K562 (cell line): ENCODE data around the gene SAPCD1. TPM values are rescaled to one million over a fixed set of nuclear protein-coding genes. Genes with fewer than 3 reads are reported as not detected.

Experiments used
- CBFA2T2 ChIP-seq: fragments of 450-650 bp; conservative IDR thresholded peaks from 2 replicates; pipeline ENCODE4 v1.6.1; 2017; ENCODE audit warnings: mild to moderate bottlenecking
- CBX2 ChIP-seq: fragments of 200-600 bp; sonication (generic); IDR thresholded peaks from one replicate; pipeline ENCODE4 v1.6.1; 2012; ENCODE audit warnings: mild to moderate bottlenecking, low read length, inconsistent platforms; ENCODE audit not compliant: insufficient read depth, poor library complexity, severe bottlenecking
- GTF2E2 ChIP-seq: fragments of 200-800 bp; sonication (Bioruptor generic); IDR thresholded peaks from 2 replicates; pipeline ENCODE4 v1.6.1; 2016; ENCODE audit warnings: missing genetic modification characterization, missing compliant biosample characterization
- KAT8 ChIP-seq: fragments of 450-650 bp; IDR thresholded peaks from 2 replicates; pipeline ENCODE4 v1.6.1; 2016; ENCODE audit warnings: low read depth, mild to moderate bottlenecking
- NEUROD1 ChIP-seq: fragments of 150-350 bp; IDR thresholded peaks from 2 replicates; pipeline ENCODE4 v1.6.1; 2014; ENCODE audit warnings: borderline replicate concordance, low read length, low read depth; ENCODE audit not compliant: partially characterized antibody
- NFE2L1 ChIP-seq: fragments of 450-650 bp; IDR thresholded peaks from 2 replicates; pipeline ENCODE4 v1.6.1; 2016; ENCODE audit warnings: missing genetic modification characterization, low read depth, mild to moderate bottlenecking, missing compliant biosample characterization, moderate library complexity, borderline replicate concordance
- NFXL1 ChIP-seq: fragments of 450-650 bp; formaldehyde crosslinking; IDR thresholded peaks from 2 replicates; pipeline ENCODE4 v1.4.0; 2021; ENCODE audit warnings: mild to moderate bottlenecking
- OTX1 ChIP-seq: fragments of 450-650 bp; formaldehyde crosslinking; IDR thresholded peaks from 2 replicates; pipeline ENCODE4 v1.4.0; 2022; ENCODE audit warnings: mild to moderate bottlenecking
- POLR2AphosphoS5 ChIP-seq: IDR thresholded peaks from 2 replicates; pipeline ENCODE4 v1.6.1; 2011; ENCODE audit warnings: mild to moderate bottlenecking, low read depth, low read length, moderate library complexity; ENCODE audit not compliant: control insufficient read depth, insufficient read depth
- TAF7 ChIP-seq: fragments of 450-650 bp; IDR thresholded peaks from 2 replicates; pipeline ENCODE4 v1.6.1; 2016; ENCODE audit warnings: missing genetic modification characterization, missing compliant biosample characterization
- ZBED1 ChIP-seq: IDR thresholded peaks from 2 replicates; pipeline ENCODE4 v1.6.1; 2014
- ZBTB1 ChIP-seq: sonication (generic); formaldehyde crosslinking; IDR thresholded peaks from 2 replicates; pipeline ENCODE4 v1.8.1; 2023; ENCODE audit warnings: missing genetic modification reagents, low read depth, mild to moderate bottlenecking, borderline replicate concordance
- ZBTB7A ChIP-seq: IDR thresholded peaks from 2 replicates; pipeline ENCODE4 v1.6.1; 2011; ENCODE audit warnings: low read depth, mild to moderate bottlenecking, low read length, moderate library complexity, borderline replicate concordance; ENCODE audit not compliant: control insufficient read depth
- ZNF830 ChIP-seq: fragments of 250-450 bp; sonication (Bioruptor Pico); IDR thresholded peaks from 2 replicates; pipeline ENCODE4 v1.5.0; 2021; ENCODE audit warnings: mild to moderate bottlenecking
- polyA plus RNA-seq, 8 experiments: library from polyadenylated mRNA; depleted of rRNA in 4 of 8; stranded (reverse) in 5 of 8; unstranded in 3 of 8; fragments of >200 nt; fragmentation: Nextera tagmentation in 2 of 8; fragmentation: Illumina TruSeq in 1 of 8; extraction: Ambion mirVana in 2 of 8; extraction: Trizol in 1 of 8; gene quantifications; 2 replicates each; pipeline versions ENCODE4 v1.2.1 to v1.2.3, GENCODE V29; 2011 to 2014; ENCODE audit warnings: inconsistent platforms in 1 of 8, missing spikeins in 1 of 8
- total RNA-seq, 7 experiments: library from RNA; depleted of rRNA in 6 of 7; stranded (reverse); fragments of >200 nt in 6 of 7; fragmentation: Illumina TruSeq in 2 of 7; extraction: Trizol in 2 of 7; gene quantifications; 2 replicates each; pipeline versions ENCODE4 v1.2.1 to v1.2.3, GENCODE V29; 2011 to 2021; ENCODE audit warnings: low replicate concordance in 1 of 7
- TF ChIP-seq, protein P1 (sequence below): sonication (generic); formaldehyde crosslinking; IDR thresholded peaks from 2 replicates; pipeline ENCODE4 v1.8.0; 2023; ENCODE audit warnings: mild to moderate bottlenecking, missing genetic modification reagents
- TF ChIP-seq, protein P2 (sequence below): fragments of 250-450 bp; sonication (Bioruptor Pico); IDR thresholded peaks from 2 replicates; pipeline ENCODE4 v1.4.0; 2020
- TF ChIP-seq, protein P3 (sequence below): IDR thresholded peaks from 2 replicates; pipeline ENCODE4 v1.6.1; 2016; ENCODE audit warnings: missing genetic modification characterization, missing compliant biosample characterization

The SAPCD1 gene
- total and polyA plus RNA-seq, 9 of the 15 experiments (the other 6 are each of a cell fraction or from before 2014, with no cell fraction given) = 2.6 to 30.2 (median 7.4) TPM

DNA sequence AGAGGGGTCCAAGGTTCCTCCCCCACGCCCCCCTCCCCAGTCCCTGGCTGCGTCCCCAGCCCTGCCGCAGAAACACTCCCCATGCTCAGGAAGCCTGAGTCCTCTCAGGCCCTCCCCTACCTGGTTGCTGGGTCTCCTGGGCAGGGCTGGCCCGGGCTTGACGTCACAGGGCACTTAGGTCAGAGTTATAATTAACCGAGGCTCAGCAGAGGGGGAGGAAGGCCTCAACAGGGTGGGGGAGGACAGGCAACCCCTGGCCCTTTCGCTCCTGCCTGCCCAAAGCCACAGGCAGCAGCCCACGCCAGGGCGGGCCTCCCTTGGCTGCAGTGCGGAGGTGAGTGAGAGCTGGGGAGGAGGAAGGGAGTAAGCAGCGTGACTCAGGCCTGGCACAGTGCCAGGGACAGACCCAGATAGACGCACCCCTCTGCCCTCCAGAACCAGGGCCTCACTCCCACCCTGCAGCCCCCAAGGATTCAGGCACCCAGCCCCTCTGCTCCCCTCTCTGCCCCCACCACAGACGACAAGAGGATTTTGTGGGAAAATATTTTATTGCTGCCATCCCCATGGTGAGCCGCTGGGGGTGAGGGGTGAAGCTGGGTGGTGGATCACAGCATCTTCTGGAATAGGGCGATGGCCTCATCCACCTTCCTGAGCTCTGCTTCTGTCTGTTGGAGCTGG is 14.7 kb downstream of the SAPCD1 start, which contains the start of gene VWA7 (continued):
- TF ChIP-seq GTF2E2 (tag) (peak; percentile 29; the same call in 1 of the 2 replicates), KAT8 (no peak), NEUROD1 (peak; percentile 95), POLR2AphosphoS5 (peak; percentile 88), CBFA2T2 (peak; percentile 67), TAF7 (0 out of 2 replicates have a peak, but pooled peaks have one; percentile 18), NFE2L1 (tag) (no peak), ZBTB7A (peak; percentile 99), ZBED1 (peak; percentile 92), ZNF830 (CRISPR knock-in tag) (no peak), OTX1 (CRISPR knock-in tag) (peak; percentile 78), NFXL1 (CRISPR knock-in tag) (no peak), CBX2 (no peak), ZBTB1 (CRISPR knock-in tag) (peak; percentile 57; the same call in 1 of the 2 replicates)
- TF ChIP-seq, protein P1, sequence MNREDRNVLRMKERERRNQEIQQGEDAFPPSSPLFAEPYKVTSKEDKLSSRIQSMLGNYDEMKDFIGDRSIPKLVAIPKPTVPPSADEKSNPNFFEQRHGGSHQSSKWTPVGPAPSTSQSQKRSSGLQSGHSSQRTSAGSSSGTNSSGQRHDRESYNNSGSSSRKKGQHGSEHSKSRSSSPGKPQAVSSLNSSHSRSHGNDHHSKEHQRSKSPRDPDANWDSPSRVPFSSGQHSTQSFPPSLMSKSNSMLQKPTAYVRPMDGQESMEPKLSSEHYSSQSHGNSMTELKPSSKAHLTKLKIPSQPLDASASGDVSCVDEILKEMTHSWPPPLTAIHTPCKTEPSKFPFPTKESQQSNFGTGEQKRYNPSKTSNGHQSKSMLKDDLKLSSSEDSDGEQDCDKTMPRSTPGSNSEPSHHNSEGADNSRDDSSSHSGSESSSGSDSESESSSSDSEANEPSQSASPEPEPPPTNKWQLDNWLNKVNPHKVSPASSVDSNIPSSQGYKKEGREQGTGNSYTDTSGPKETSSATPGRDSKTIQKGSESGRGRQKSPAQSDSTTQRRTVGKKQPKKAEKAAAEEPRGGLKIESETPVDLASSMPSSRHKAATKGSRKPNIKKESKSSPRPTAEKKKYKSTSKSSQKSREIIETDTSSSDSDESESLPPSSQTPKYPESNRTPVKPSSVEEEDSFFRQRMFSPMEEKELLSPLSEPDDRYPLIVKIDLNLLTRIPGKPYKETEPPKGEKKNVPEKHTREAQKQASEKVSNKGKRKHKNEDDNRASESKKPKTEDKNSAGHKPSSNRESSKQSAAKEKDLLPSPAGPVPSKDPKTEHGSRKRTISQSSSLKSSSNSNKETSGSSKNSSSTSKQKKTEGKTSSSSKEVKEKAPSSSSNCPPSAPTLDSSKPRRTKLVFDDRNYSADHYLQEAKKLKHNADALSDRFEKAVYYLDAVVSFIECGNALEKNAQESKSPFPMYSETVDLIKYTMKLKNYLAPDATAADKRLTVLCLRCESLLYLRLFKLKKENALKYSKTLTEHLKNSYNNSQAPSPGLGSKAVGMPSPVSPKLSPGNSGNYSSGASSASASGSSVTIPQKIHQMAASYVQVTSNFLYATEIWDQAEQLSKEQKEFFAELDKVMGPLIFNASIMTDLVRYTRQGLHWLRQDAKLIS = 0 out of 2 replicates have a peak, but pooled peaks have one; percentile 43
- TF ChIP-seq, protein P2, sequence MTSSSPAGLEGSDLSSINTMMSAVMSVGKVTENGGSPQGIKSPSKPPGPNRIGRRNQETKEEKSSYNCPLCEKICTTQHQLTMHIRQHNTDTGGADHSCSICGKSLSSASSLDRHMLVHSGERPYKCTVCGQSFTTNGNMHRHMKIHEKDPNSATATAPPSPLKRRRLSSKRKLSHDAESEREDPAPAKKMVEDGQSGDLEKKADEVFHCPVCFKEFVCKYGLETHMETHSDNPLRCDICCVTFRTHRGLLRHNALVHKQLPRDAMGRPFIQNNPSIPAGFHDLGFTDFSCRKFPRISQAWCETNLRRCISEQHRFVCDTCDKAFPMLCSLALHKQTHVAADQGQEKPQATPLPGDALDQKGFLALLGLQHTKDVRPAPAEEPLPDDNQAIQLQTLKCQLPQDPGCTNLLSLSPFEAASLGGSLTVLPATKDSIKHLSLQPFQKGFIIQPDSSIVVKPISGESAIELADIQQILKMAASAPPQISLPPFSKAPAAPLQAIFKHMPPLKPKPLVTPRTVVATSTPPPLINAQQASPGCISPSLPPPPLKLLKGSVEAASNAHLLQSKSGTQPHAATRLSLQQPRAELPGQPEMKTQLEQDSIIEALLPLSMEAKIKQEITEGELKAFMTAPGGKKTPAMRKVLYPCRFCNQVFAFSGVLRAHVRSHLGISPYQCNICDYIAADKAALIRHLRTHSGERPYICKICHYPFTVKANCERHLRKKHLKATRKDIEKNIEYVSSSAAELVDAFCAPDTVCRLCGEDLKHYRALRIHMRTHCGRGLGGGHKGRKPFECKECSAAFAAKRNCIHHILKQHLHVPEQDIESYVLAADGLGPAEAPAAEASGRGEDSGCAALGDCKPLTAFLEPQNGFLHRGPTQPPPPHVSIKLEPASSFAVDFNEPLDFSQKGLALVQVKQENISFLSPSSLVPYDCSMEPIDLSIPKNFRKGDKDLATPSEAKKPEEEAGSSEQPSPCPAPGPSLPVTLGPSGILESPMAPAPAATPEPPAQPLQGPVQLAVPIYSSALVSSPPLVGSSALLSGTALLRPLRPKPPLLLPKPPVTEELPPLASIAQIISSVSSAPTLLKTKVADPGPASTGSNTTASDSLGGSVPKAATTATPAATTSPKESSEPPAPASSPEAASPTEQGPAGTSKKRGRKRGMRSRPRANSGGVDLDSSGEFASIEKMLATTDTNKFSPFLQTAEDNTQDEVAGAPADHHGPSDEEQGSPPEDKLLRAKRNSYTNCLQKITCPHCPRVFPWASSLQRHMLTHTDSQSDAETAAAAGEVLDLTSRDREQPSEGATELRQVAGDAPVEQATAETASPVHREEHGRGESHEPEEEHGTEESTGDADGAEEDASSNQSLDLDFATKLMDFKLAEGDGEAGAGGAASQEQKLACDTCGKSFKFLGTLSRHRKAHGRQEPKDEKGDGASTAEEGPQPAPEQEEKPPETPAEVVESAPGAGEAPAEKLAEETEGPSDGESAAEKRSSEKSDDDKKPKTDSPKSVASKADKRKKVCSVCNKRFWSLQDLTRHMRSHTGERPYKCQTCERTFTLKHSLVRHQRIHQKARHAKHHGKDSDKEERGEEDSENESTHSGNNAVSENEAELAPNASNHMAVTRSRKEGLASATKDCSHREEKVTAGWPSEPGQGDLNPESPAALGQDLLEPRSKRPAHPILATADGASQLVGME (CRISPR knock-in tag) = no peak
- TF ChIP-seq, protein P3, sequence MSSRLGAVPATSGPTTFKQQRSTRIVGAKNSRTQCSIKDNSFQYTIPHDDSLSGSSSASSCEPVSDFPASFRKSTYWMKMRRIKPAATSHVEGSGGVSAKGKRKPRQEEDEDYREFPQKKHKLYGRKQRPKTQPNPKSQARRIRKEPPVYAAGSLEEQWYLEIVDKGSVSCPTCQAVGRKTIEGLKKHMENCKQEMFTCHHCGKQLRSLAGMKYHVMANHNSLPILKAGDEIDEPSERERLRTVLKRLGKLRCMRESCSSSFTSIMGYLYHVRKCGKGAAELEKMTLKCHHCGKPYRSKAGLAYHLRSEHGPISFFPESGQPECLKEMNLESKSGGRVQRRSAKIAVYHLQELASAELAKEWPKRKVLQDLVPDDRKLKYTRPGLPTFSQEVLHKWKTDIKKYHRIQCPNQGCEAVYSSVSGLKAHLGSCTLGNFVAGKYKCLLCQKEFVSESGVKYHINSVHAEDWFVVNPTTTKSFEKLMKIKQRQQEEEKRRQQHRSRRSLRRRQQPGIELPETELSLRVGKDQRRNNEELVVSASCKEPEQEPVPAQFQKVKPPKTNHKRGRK (tag) = no peak
